Prostate gland (tissue), 2 donors: ENCODE data around the gene AFTPH. TPM values are rescaled to one million over a fixed set of nuclear protein-coding genes. Genes with fewer than 3 reads are reported as not detected.

Experiments used
- DNase-seq: peaks from one replicate; pipeline ENCODE4 v3.0.0-alpha.2; 2019; ENCODE audit warnings: low spot score
- H3K27ac ChIP-seq, 2 donors: fragments of 200-600 bp; sonication (generic); 2 replicates each; pipeline ENCODE4 v1.5.1; 2017 to 2019
- H3K27me3 ChIP-seq: fragments of 200-600 bp; sonication (generic); replicated peaks from 2 replicates; pipeline ENCODE4 v1.5.1; 2019; ENCODE audit not compliant: insufficient read depth
- H3K36me3 ChIP-seq, 2 donors: fragments of 200-600 bp; sonication (generic); 1 replicate in 1 of 2; 2 replicates in 1 of 2; pipeline versions ENCODE4 v1.5.1 to v1.8.1; 2017 to 2019
- H3K4me1 ChIP-seq: fragments of 200-600 bp; sonication (generic); replicated peaks from 2 replicates; pipeline ENCODE4 v1.5.1; 2019
- H3K4me3 ChIP-seq, 2 donors: fragments of 200-600 bp; sonication (generic); 2 replicates each; pipeline ENCODE4 v1.5.1; 2017 to 2019
- H3K9me3 ChIP-seq: fragments of 200-600 bp; sonication (generic); 2 replicates; pipeline ENCODE4 v1.5.1; 2017
- CTCF ChIP-seq, 4 experiments: fragments of 200-600 bp in 2 of 4; fragments of 450-650 bp in 2 of 4; sonication (generic) in 2 of 4; IDR thresholded peaks; 1 replicate in 3 of 4; 2 replicates in 1 of 4; pipeline ENCODE4 v1.5.1; 2016 to 2019; ENCODE audit warnings: antibody characterized with exemption in 4 of 4, mild to moderate bottlenecking in 2 of 4, moderate library complexity in 2 of 4
- POLR2A ChIP-seq: fragments of 450-650 bp; IDR thresholded peaks from one replicate; pipeline ENCODE4 v1.6.1; 2016; ENCODE audit warnings: antibody characterized with exemption, mild to moderate bottlenecking
- POLR2AphosphoS5 ChIP-seq: sonication (generic); formaldehyde crosslinking; IDR thresholded peaks from one replicate; pipeline ENCODE4 v1.6.1; 2017; ENCODE audit warnings: antibody characterized with exemption
- WGBS: methylation state at CpG from one replicate; pipeline ENCODE4 v1.1.5; 2018; 5-methylcytosine and 5-hydroxymethylcytosine counted together
- intact Hi-C: fragments of 100-400 bp; cut with DNase I; formaldehyde crosslinking; loops from one replicate; pipeline ENCODE4 v1.14.2; 2022
- total RNA-seq, 2 donors: library from RNA; depleted of rRNA; stranded (reverse); fragments of >200 nt; gene quantifications; one replicate each; pipeline ENCODE4 v1.1.0, GENCODE V29; 2016

Gene AFTPH
- total RNA-seq, 2 donors from 2014 or later = 61.3 to 68.1 TPM

- no peaks in the 10 kb centered on the region for H3K27me3 ChIP-seq
- H3K27ac ChIP-seq = no peak overlapping the region
- DNase-seq = no peak
- no peaks in the 10 kb centered on the region for H3K4me1 ChIP-seq
- intact Hi-C loops = no loop called here
- H3K36me3 ChIP-seq = no peaks in the 10 kb centered on the region
- WGBS = 92% methylated on average over 6 of the region's 6 CpGs
- no peaks in the 10 kb centered on the region for H3K9me3 ChIP-seq
- TF ChIP-seq POLR2AphosphoS5 = no peak
- no peak for TF ChIP-seq POLR2A
- no peak for TF ChIP-seq CTCF (IDR thresholded peaks at IDR 0.05)
- H3K4me3 ChIP-seq = no peak overlapping the region
Measured at GRCh38 chr2:64624108-64624610, 100.0 kb downstream of the AFTPH start.

DNA sequence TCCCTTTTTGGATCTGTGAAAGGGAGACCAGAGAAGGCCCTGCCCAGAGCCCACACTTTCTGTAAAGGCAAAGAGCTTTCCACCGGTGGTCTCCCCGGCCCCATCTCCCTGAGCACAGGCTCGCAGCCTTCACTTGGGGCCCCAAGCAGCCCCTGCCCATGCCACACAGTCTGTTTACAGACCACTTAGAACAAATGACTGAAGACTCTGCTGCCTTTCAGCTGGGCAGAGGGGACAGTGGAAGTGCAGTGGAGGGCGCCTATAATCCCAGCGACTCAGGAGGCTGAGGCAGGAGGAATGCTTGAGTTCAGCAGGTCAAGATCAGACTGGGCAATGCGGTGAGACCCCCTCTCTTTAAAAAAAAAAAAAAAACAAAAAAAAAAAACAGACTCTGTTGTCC is 100.7 kb downstream of the AFTPH start:
- H3K27ac ChIP-seq = no peak overlapping the region
- no peak for DNase-seq
- no peaks in the 10 kb centered on the region for H3K4me1 ChIP-seq
- no peaks in the 10 kb centered on the region for H3K27me3 ChIP-seq
- H3K36me3 ChIP-seq = no peaks in the 10 kb centered on the region
- H3K4me3 ChIP-seq = no peak overlapping the region
- 96% methylated on average over 6 of the region's 6 CpGs for WGBS
- intact Hi-C loops = no loop called here
- no peaks in the 10 kb centered on the region for H3K9me3 ChIP-seq
- TF ChIP-seq POLR2A (no peak), CTCF (IDR thresholded peaks at IDR 0.05) (no peak), POLR2AphosphoS5 (no peak)

DNA sequence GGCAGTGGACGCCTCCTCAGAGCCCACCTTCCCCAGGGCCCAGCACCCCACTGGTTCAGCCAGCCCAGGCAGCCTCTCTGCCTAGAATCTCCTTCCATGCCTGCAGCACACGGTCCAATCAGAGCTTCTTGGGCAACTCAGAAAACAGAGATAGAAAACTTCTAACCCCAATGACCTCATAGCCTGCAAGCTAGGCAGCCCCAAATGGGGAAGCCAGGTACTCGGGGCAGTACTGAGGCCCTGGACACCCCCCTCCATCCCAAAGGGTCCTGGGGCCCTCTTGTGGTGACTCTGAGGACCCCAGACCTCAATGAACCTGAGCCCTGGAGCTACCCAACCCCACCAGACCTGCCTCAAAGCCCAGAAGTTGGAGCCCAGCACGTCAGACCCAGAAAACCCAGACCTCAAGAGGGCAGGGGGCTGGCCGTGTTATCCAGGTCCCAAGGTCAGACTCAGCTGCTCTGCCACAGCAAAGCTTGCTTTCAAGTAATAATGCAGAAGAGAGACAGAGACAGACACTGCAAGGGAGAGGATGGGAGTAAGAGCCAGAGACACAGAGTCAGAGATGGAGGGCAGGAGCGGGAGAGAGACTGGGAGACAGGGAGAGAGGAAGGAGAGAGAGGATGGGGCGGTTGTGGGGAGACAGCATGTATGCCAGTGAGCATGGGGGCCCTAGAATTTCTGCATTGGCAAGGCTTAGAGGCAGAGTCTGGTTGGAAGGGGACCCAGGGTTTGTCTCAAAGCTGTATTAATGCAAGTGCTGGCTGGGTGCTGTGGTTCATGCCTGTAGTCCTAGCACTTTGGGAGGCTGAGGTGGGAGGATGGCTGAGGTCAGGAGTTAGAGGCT is 101.4 kb downstream of the AFTPH start:
- Histone ChIP-seq H3K4me1 (no peaks in the 10 kb centered on the region), H3K27me3 (no peaks in the 10 kb centered on the region), H3K4me3 (no peak overlapping the region), H3K27ac (no peak overlapping the region), H3K9me3 (no peaks in the 10 kb centered on the region), H3K36me3 (no peaks in the 10 kb centered on the region)
- intact Hi-C loops = no loop called here
- TF ChIP-seq CTCF (IDR thresholded peaks at IDR 0.05) (no peak), POLR2A (no peak), POLR2AphosphoS5 (no peak)
- DNase-seq = no peak
- 88% methylated on average over 7 of the region's 7 CpGs for WGBS

- TF ChIP-seq CTCF (IDR thresholded peaks at IDR 0.05) = no peak
- no peak for TF ChIP-seq POLR2A
- no peak for TF ChIP-seq POLR2AphosphoS5
- no peaks in the 10 kb centered on the region for H3K36me3 ChIP-seq
- H3K27me3 ChIP-seq = no peaks in the 10 kb centered on the region
- no peak for DNase-seq
- H3K9me3 ChIP-seq = no peaks in the 10 kb centered on the region
- no peak overlapping the region for H3K27ac ChIP-seq
- H3K4me1 ChIP-seq = no peaks in the 10 kb centered on the region
- H3K4me3 ChIP-seq = no peak overlapping the region
- intact Hi-C loops = no loop called here
- 78% methylated on average over 10 of the region's 10 CpGs for WGBS
Measured at GRCh38 chr2:64626146-64626809, 102.2 kb downstream of the AFTPH start.
